GM12878 (cell line): Measurements from ENCODE around the gene XPO6. TPM values are rescaled to one million over a fixed set of nuclear protein-coding genes. Genes with fewer than 3 reads are reported as not detected.
A peak's percentile ranks its signal among the peaks of the same experiment; 100 is the strongest.

Source experiments
- ATAC-seq: fragments of 200-7000 bp; cut with Tn5 transposase; 3 replicates; pipeline ENCODE4 v1.9.1; 2020; ENCODE audit warnings: mild to moderate bottlenecking, moderate library complexity
- BruUV-seq: library from RNA; stranded (reverse); fragments of 400-500 nt; replicated peaks from 2 replicates; lab custom pipeline; 2021; lab: Mats Ljungman, UMichigan
- CTCF ChIA-PET: fragments of 300-600 bp; sonication (Branson Sonifier 250); formaldehyde crosslinking; extraction: SDS; loops from one replicate; lab custom pipeline; 2021; ENCODE audit warnings: inconsistent platforms; lab: Yijun Ruan, JAX
- POLR2A ChIA-PET: fragments of 350-600 bp; formaldehyde crosslinking; extraction: SDS; loops from one replicate; lab custom pipeline; 2021; ENCODE audit warnings: inconsistent platforms; lab: Charles Lee
- RAD21 ChIA-PET: fragments of 300-600 bp; sonication (Branson Sonifier 250); formaldehyde crosslinking; loops from one replicate; lab custom pipeline; 2023; ENCODE audit warnings: antibody characterized with exemption; ENCODE audit not compliant: unreplicated experiment; lab: Charles Lee
- SMC1A ChIA-PET: fragments of 300-600 bp; sonication (Branson Sonifier 250); formaldehyde crosslinking; loops from one replicate; lab custom pipeline; 2023; ENCODE audit not compliant: unreplicated experiment, uncharacterized antibody; lab: Charles Lee
- DNase-seq: peaks from one replicate; pipeline ENCODE4 v3.0.0-alpha.2; 2011; ENCODE audit warnings: low read depth, low spot score
- FAIRE-seq: peaks from 3 replicates; lab custom pipeline; 2011; peaks lifted over from hg19 to GRCh38; lab: Jason Lieb, UNC
- H2AFZ ChIP-seq: 2 replicates; pipeline ENCODE4 v1.6.0; 2011; ENCODE audit warnings: low read depth, low read length, control low read depth; ENCODE audit not compliant: control insufficient read depth
- H3K27ac ChIP-seq: 2 replicates; pipeline ENCODE4 v1.5.1; 2011; ENCODE audit warnings: control low read depth; ENCODE audit not compliant: control insufficient read depth, insufficient read depth
- H3K27me3 ChIP-seq, 2 experiments: replicated peaks in 1 of 2; 2 replicates each; pipeline versions ENCODE4 v1.6.0 to v1.6.1; 2011; ENCODE audit warnings: low read length in 1 of 2; ENCODE audit not compliant: control insufficient read depth in 2 of 2, insufficient read depth in 2 of 2
- H3K36me3 ChIP-seq, 2 experiments: 2 replicates each; pipeline ENCODE4 v1.5.1; 2011; ENCODE audit warnings: low read length in 1 of 2; ENCODE audit not compliant: control insufficient read depth in 2 of 2, insufficient read depth in 2 of 2
- H3K4me1 ChIP-seq: 2 replicates; pipeline ENCODE4 v1.6.1; 2011; ENCODE audit warnings: mild to moderate bottlenecking, low read length, moderate library complexity, mixed read lengths; ENCODE audit not compliant: control insufficient read depth, insufficient read depth
- H3K4me2 ChIP-seq: 2 replicates; pipeline ENCODE4 v1.6.0; 2011; ENCODE audit warnings: control low read depth; ENCODE audit not compliant: control insufficient read depth, insufficient read depth
- H3K4me3 ChIP-seq: fragments of 200-600 bp; sonication (generic); 2 replicates; pipeline ENCODE4 v1.5.1; 2016
- H3K79me2 ChIP-seq: 2 replicates; pipeline ENCODE4 v1.6.0; 2011; ENCODE audit warnings: low read length; ENCODE audit not compliant: control insufficient read depth, insufficient read depth
- H3K9ac ChIP-seq: 2 replicates; pipeline ENCODE4 v1.8.0; 2011; ENCODE audit warnings: low read length, control low read depth, mixed read lengths; ENCODE audit not compliant: control insufficient read depth, insufficient read depth
- H3K9me3 ChIP-seq: replicated peaks from 3 replicates; pipeline ENCODE4 v1.5.1; 2011; ENCODE audit warnings: mild to moderate bottlenecking, low read length; ENCODE audit not compliant: control insufficient read depth, insufficient read depth
- H4K20me1 ChIP-seq: 2 replicates; pipeline ENCODE4 v1.6.0; 2011; ENCODE audit not compliant: control insufficient read depth, insufficient read depth
- ATF3 ChIP-seq: IDR thresholded peaks from 2 replicates; pipeline ENCODE4 v1.6.1; 2011; ENCODE audit warnings: low read depth, mild to moderate bottlenecking, low read length, moderate library complexity, borderline replicate concordance; ENCODE audit errors: extremely low read depth
- CBX3 ChIP-seq: fragments of 200-600 bp; sonication (generic); IDR thresholded peaks from 2 replicates; pipeline ENCODE4 v1.6.1; 2016; ENCODE audit warnings: low read depth, borderline replicate concordance
- CHD1 ChIP-seq: IDR thresholded peaks from 2 replicates; pipeline ENCODE4 v1.6.1; 2012; ENCODE audit warnings: low read depth, low read length, improper control_type of control experiment
- HCFC1 ChIP-seq: fragments of 150-350 bp; IDR thresholded peaks from 2 replicates; pipeline ENCODE4 v1.6.1; 2014; ENCODE audit warnings: low read length
- JUND ChIP-seq: IDR thresholded peaks from 2 replicates; pipeline ENCODE4 v1.6.1; 2012; ENCODE audit warnings: low read depth, mild to moderate bottlenecking, low read length, improper control_type of control experiment, moderate library complexity
- MTA3 ChIP-seq: IDR thresholded peaks from 2 replicates; pipeline ENCODE4 v1.6.1; 2012; ENCODE audit warnings: low read length, inconsistent platforms, borderline replicate concordance
- NFYB ChIP-seq: IDR thresholded peaks from 2 replicates; pipeline ENCODE4 v1.6.1; 2011; ENCODE audit warnings: low read depth, mild to moderate bottlenecking, low read length, improper control_type of control experiment, moderate library complexity; ENCODE audit not compliant: insufficient read depth
- PML ChIP-seq: IDR thresholded peaks from 2 replicates; pipeline ENCODE4 v1.6.1; 2012; ENCODE audit warnings: low read length, inconsistent platforms
- RAD51 ChIP-seq: fragments of 450-650 bp; IDR thresholded peaks from 2 replicates; pipeline ENCODE4 v1.6.1; 2016; ENCODE audit warnings: moderate library complexity, mild to moderate bottlenecking, inconsistent platforms
- RELB ChIP-seq: fragments of 450-650 bp; IDR thresholded peaks from 2 replicates; pipeline ENCODE4 v1.6.1; 2017; ENCODE audit warnings: low read depth, mild to moderate bottlenecking, moderate library complexity
- SMAD5 ChIP-seq: IDR thresholded peaks from 2 replicates; pipeline ENCODE4 v1.6.1; 2016; ENCODE audit warnings: antibody characterized with exemption, low read depth
- SP1 ChIP-seq: IDR thresholded peaks from one replicate; pipeline ENCODE4 v1.6.1; 2011; ENCODE audit warnings: low read depth, low read length
- SPI1 ChIP-seq: IDR thresholded peaks from 2 replicates; pipeline ENCODE4 v1.6.1; 2011; ENCODE audit warnings: low read depth, mild to moderate bottlenecking, low read length, moderate library complexity, borderline replicate concordance; ENCODE audit not compliant: insufficient read depth
- SREBF2 ChIP-seq: IDR thresholded peaks from 2 replicates; pipeline ENCODE4 v1.6.1; 2012; ENCODE audit warnings: mild to moderate bottlenecking, low read length
- TCF3 ChIP-seq: IDR thresholded peaks from 2 replicates; pipeline ENCODE4 v1.6.1; 2012; ENCODE audit warnings: low read depth, mild to moderate bottlenecking, low read length, borderline replicate concordance; ENCODE audit not compliant: insufficient read depth
- WGBS: methylation state at CpG from one replicate; pipeline ENCODE4 v1.1.6; 2016; ENCODE audit warnings: low lambda C conversion rate; ENCODE audit not compliant: insufficient replicate concordance, insufficient coverage; ENCODE audit errors: missing lambda C conversion rate; 5-methylcytosine and 5-hydroxymethylcytosine counted together
- in situ Hi-C: fragments of 300-500 bp; cut with MboI; formaldehyde crosslinking; loops from 9 replicates; pipeline ENCODE4 v1.14.3; 2018; ENCODE audit warnings: mixed read lengths
- intact Hi-C: fragments of 100-400 bp; cut with micrococcal nuclease; formaldehyde crosslinking; loops from one replicate; pipeline ENCODE4 v1.14.2; 2022; ENCODE audit not compliant: unreplicated experiment
- polyA plus RNA-seq, 11 experiments: library from polyadenylated mRNA; depleted of rRNA in 4 of 11; unstranded in 6 of 11; stranded (reverse) in 5 of 11; fragments of >200 nt; fragmentation: Nextera tagmentation in 4 of 11; fragmentation: Illumina TruSeq in 1 of 11; extraction: Ambion mirVana in 4 of 11; extraction: Trizol in 1 of 11; gene quantifications; 1 replicate in 1 of 11; 2 replicates in 10 of 11; pipeline versions ENCODE4 v1.2.1 to v1.2.3, GENCODE V29; 2011 to 2016; ENCODE audit warnings: inconsistent platforms in 2 of 11, missing spikeins in 2 of 11, low read depth in 1 of 11
- total RNA-seq, 4 experiments: library from RNA; depleted of rRNA in 3 of 4; stranded (reverse); fragments of >200 nt in 3 of 4; fragmentation: Illumina TruSeq in 1 of 4; extraction: Trizol in 1 of 4; gene quantifications; 2 replicates each; pipeline versions ENCODE4 v1.2.1 to v1.2.3, GENCODE V29; 2013 to 2021
- TF ChIP-seq, protein P1 (sequence below): fragments of 450-650 bp; IDR thresholded peaks from 2 replicates; pipeline ENCODE4 v1.6.1; 2018; ENCODE audit warnings: mild to moderate bottlenecking, low read depth, moderate library complexity; ENCODE audit not compliant: partially characterized antibody
- TF ChIP-seq, protein P2 (sequence below): IDR thresholded peaks from 2 replicates; pipeline ENCODE4 v1.6.1; 2011; ENCODE audit warnings: borderline replicate concordance, low read depth, mild to moderate bottlenecking, moderate library complexity, low read length; ENCODE audit not compliant: insufficient read depth, poor library complexity, severe bottlenecking

The XPO6 gene
- total and polyA plus RNA-seq, 10 of the 15 experiments (the other 5 are each of a cell fraction or from before 2014, with no cell fraction given): 9.9 to 246 (median 110) TPM

- TF ChIP-seq SPI1 (no peak), SP1 (no peak), NFYB (peak; percentile 47; the same call in 1 of the 2 replicates), RAD51 (peak; percentile 52; the same call in 1 of the 2 replicates), PML (no peak), ATF3 (peak; percentile 37; the same call in 1 of the 2 replicates), HCFC1 (no peak)
- TF ChIP-seq, protein P1, sequence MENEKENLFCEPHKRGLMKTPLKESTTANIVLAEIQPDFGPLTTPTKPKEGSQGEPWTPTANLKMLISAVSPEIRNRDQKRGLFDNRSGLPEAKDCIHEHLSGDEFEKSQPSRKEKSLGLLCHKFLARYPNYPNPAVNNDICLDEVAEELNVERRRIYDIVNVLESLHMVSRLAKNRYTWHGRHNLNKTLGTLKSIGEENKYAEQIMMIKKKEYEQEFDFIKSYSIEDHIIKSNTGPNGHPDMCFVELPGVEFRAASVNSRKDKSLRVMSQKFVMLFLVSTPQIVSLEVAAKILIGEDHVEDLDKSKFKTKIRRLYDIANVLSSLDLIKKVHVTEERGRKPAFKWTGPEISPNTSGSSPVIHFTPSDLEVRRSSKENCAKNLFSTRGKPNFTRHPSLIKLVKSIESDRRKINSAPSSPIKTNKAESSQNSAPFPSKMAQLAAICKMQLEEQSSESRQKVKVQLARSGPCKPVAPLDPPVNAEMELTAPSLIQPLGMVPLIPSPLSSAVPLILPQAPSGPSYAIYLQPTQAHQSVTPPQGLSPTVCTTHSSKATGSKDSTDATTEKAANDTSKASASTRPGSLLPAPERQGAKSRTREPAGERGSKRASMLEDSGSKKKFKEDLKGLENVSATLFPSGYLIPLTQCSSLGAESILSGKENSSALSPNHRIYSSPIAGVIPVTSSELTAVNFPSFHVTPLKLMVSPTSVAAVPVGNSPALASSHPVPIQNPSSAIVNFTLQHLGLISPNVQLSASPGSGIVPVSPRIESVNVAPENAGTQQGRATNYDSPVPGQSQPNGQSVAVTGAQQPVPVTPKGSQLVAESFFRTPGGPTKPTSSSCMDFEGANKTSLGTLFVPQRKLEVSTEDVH: no peak
These were observed 5.6 kb upstream of the XPO6 start (continued) for GRCh38 chr16:28217326-28217725.

DNA sequence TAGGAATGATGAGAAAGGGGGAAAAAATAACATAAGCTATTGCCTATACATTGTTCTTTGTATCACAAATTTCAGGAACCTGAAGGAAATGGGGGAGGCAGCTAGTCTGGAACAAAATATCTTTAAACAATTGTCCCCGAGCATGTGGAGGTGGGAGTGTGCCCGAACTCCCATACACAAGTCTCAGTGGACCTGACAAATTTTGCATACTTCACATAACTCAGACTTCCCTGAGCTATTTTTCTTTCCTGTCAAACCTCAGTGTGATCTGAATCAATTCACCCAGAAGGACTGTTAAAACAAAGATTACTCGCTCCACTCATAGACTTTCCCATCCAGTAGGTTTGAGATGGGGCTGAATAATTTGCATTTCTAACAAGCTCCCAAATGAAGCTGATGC is 1.6 kb upstream of the XPO6 start:
- in situ Hi-C loops (no loop called here), intact Hi-C loops (no loop called here)
- Histone ChIP-seq H4K20me1 (no peaks in the 10 kb centered on the region), H2AFZ (peak overlapping the region; percentile 55), H3K9ac (no peak overlapping the region), H3K27me3 (no peaks in the 10 kb centered on the region), H3K4me2 (no peak overlapping the region), H3K4me1 (peaks cover 6% of the 10 kb centered on the region; the same call in 1 of the 2 replicates), H3K79me2 (peaks cover 31% of the 10 kb centered on the region), H3K9me3 (no peaks in the 10 kb centered on the region), H3K27ac (no peak overlapping the region), H3K36me3 (peaks cover 0 to 3% of the 10 kb centered on the region in 2 experiments; a peak in 2 of 4 replicates), H3K4me3 (no peak overlapping the region)
- WGBS: 47% methylated on average over 3 of the region's 3 CpGs
- no peak for ATAC-seq
- ChIA-PET POLR2A (interaction anchor here (0.5 to 2.2 kb wide), 8 partner anchors 11 to 73 kb away, joined by 3 to 9 read pairs (median 3); no protein-coding TSS in a partner anchor), RAD21 (interaction anchor here (1.1 to 12.5 kb wide), 3 partner anchors 23 to 72 kb away, joined by 3 to 192 read pairs (median 63); no protein-coding TSS in a partner anchor), SMC1A (interaction anchor here (0.5 to 13.4 kb wide), 5 partner anchors 11 to 75 kb away, joined by 3 to 272 read pairs (median 7); no protein-coding TSS in a partner anchor), CTCF (interaction anchor here (1.0 to 8.1 kb wide), 6 partner anchors 20 to 241 kb away, joined by 3 to 91 read pairs (median 6); no protein-coding TSS in a partner anchor)
- FAIRE-seq: peak; percentile 64
- no TSS peak for BruUV-seq
- no peak for DNase-seq
- TF ChIP-seq, protein P2, sequence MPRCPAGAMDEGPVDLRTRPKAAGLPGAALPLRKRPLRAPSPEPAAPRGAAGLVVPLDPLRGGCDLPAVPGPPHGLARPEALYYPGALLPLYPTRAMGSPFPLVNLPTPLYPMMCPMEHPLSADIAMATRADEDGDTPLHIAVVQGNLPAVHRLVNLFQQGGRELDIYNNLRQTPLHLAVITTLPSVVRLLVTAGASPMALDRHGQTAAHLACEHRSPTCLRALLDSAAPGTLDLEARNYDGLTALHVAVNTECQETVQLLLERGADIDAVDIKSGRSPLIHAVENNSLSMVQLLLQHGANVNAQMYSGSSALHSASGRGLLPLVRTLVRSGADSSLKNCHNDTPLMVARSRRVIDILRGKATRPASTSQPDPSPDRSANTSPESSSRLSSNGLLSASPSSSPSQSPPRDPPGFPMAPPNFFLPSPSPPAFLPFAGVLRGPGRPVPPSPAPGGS: no peak
- TF ChIP-seq SMAD5 (no peak), MTA3 (no peak), SREBF2 (no peak), TCF3 (no peak), CBX3 (no peak), RELB (no peak), CHD1 (no peak), SP1 (no peak), JUND (no peak)
